B cell (primary cell): ENCODE results near the gene SPOCK3. TPM values are rescaled to one million over a fixed set of nuclear protein-coding genes. Genes with fewer than 3 reads are reported as not detected.

ENCODE experiments used
- ATAC-seq: fragments of 200-7000 bp; cut with Tn5 transposase; one replicate; pipeline ENCODE4 v1.10.0; 2021; ENCODE audit warnings: low read depth, mild to moderate bottlenecking, moderate number of reproducible peaks, moderate library complexity
- CTCF ChIA-PET: fragments of 350-600 bp; sonication (Branson Sonifier 250); formaldehyde crosslinking; loops from one replicate; lab custom pipeline; 2021; ENCODE audit warnings: antibody characterized with exemption, inconsistent platforms; lab: Charles Lee
- POLR2A ChIA-PET: fragments of 350-600 bp; sonication (Branson Sonifier 250); formaldehyde crosslinking; loops from one replicate; lab custom pipeline; 2021; ENCODE audit warnings: antibody characterized with exemption; lab: Charles Lee
- DNase-seq: peaks from one replicate; pipeline ENCODE4 v3.0.0; 2013
- H2AFZ ChIP-seq: 2 replicates; pipeline ENCODE4 v1.6.1; 2012; ENCODE audit warnings: mild to moderate bottlenecking, low read depth, low read length; ENCODE audit not compliant: insufficient read depth, poor library complexity, severe bottlenecking
- H3K27ac ChIP-seq, 2 donors: 1 replicate in 1 of 2; 2 replicates in 1 of 2; pipeline ENCODE4 v1.5.1; 2012 to 2013; ENCODE audit warnings: low read length in 2 of 2, mild to moderate bottlenecking in 2 of 2, moderate library complexity in 1 of 2
- H3K27me3 ChIP-seq, 4 experiments: fragments of 200-600 bp in 1 of 4; sonication (generic) in 1 of 4; replicated peaks in 1 of 4; 1 replicate in 2 of 4; 2 replicates in 2 of 4; pipeline versions ENCODE4 v1.6.1 to v1.7.0; 2013 to 2016; ENCODE audit warnings: low read length in 3 of 4, mild to moderate bottlenecking in 2 of 4, mixed read lengths in 1 of 4, moderate library complexity in 1 of 4; ENCODE audit not compliant: insufficient read depth in 4 of 4, control insufficient read depth in 3 of 4; ENCODE audit errors: control extremely low read depth in 1 of 4
- H3K36me3 ChIP-seq, 2 experiments: replicated peaks in 1 of 2; 1 replicate in 1 of 2; 2 replicates in 1 of 2; pipeline versions ENCODE4 v1.6.1 to v1.7.1; 2013; ENCODE audit warnings: low read length in 1 of 2; ENCODE audit not compliant: insufficient read depth in 2 of 2, control insufficient read depth in 1 of 2; ENCODE audit errors: control extremely low read depth in 1 of 2, extremely low read depth in 1 of 2
- H3K4me1 ChIP-seq, 2 donors: fragments of 200-600 bp in 1 of 2; sonication (generic) in 1 of 2; 1 replicate in 1 of 2; 2 replicates in 1 of 2; pipeline versions ENCODE4 v1.5.1 to v1.6.1; 2013 to 2017; ENCODE audit warnings: low read length in 2 of 2; ENCODE audit not compliant: control insufficient read depth in 2 of 2, insufficient read depth in 2 of 2
- H3K4me2 ChIP-seq: replicated peaks from 2 replicates; pipeline ENCODE3; 2012; ENCODE audit warnings: mild to moderate bottlenecking, low read depth, low read length; ENCODE audit not compliant: poor library complexity, severe bottlenecking
- H3K4me3 ChIP-seq, 5 experiments: fragments of 200-600 bp in 1 of 5; sonication (generic) in 1 of 5; 1 replicate in 3 of 5; 2 replicates in 2 of 5; pipeline versions ENCODE4 v1.5.1 to v1.7.0; 2011 to 2016; ENCODE audit warnings: low read length in 4 of 5, mild to moderate bottlenecking in 4 of 5, low read depth in 2 of 5, control low read depth in 1 of 5, moderate library complexity in 1 of 5; ENCODE audit not compliant: insufficient read depth in 1 of 5; ENCODE audit errors: control extremely low read depth in 1 of 5, extremely low read depth in 1 of 5
- H3K79me2 ChIP-seq: fragments of 200-600 bp; sonication (generic); one replicate; pipeline ENCODE4 v1.6.0; 2016; ENCODE audit warnings: low read length; ENCODE audit not compliant: control insufficient read depth, insufficient read depth
- H3K9ac ChIP-seq: fragments of 200-600 bp; sonication (generic); 2 replicates; pipeline ENCODE4 v1.6.1; 2017; ENCODE audit warnings: mild to moderate bottlenecking, low read length, moderate library complexity
- H3K9me3 ChIP-seq, 3 donors: one replicate each; pipeline versions ENCODE4 v1.6.1 to v1.7.1; 2013; ENCODE audit warnings: low read length in 2 of 3; ENCODE audit not compliant: control insufficient read depth in 2 of 3, insufficient read depth in 1 of 3; ENCODE audit errors: control extremely low read depth in 1 of 3
- H4K20me1 ChIP-seq: 2 replicates; pipeline ENCODE4 v1.6.0; 2012; ENCODE audit warnings: mild to moderate bottlenecking, low read length; ENCODE audit not compliant: insufficient read depth, control insufficient read depth, poor library complexity, severe bottlenecking
- H3K27ac Mint-ChIP-seq: one replicate; pipeline ENCODE4 v1.8.0; 2021; ENCODE audit warnings: mixed read lengths
- H3K27me3 Mint-ChIP-seq: one replicate; pipeline ENCODE4 v1.8.0; 2021; ENCODE audit warnings: mixed read lengths
- H3K4me1 Mint-ChIP-seq: one replicate; pipeline ENCODE4 v1.8.0; 2021; ENCODE audit warnings: mixed read lengths
- H3K4me3 Mint-ChIP-seq: one replicate; pipeline ENCODE4 v1.8.0; 2021; ENCODE audit warnings: mixed read lengths
- H3K9me3 Mint-ChIP-seq: one replicate; pipeline ENCODE4 v1.8.0; 2022; ENCODE audit warnings: mixed read lengths; ENCODE audit not compliant: insufficient read depth
- CTCF ChIP-seq: fragments of 200-600 bp; IDR thresholded peaks from one replicate; pipeline ENCODE4 v1.8.0; 2022; ENCODE audit warnings: antibody characterized with exemption, mild to moderate bottlenecking
- EZH2 ChIP-seq: IDR thresholded peaks from 2 replicates; pipeline ENCODE4 v1.6.1; 2012; ENCODE audit warnings: borderline replicate concordance, low read depth, mild to moderate bottlenecking, moderate library complexity, low read length; ENCODE audit not compliant: insufficient read depth, poor library complexity, severe bottlenecking
- WGBS: methylation state at CpG from one replicate; pipeline ENCODE4 v1.1.5; 2013; ENCODE audit warnings: missing lambda C conversion rate; ENCODE audit not compliant: insufficient coverage; 5-methylcytosine and 5-hydroxymethylcytosine counted together
- intact Hi-C: fragments of 100-400 bp; cut with micrococcal nuclease; formaldehyde crosslinking; loops from one replicate; pipeline ENCODE4 v1.10.0; 2022
- polyA plus RNA-seq: library from polyadenylated mRNA; depleted of rRNA; stranded (reverse); fragments of >200 nt; gene quantifications from 2 replicates; pipeline ENCODE4 v1.2.3, GENCODE V29; 2012
- total RNA-seq, 2 donors: library from RNA; stranded (reverse); fragments of 120-200 nt in 1 of 2; gene quantifications; 1 replicate in 1 of 2; 2 replicates in 1 of 2; pipeline versions ENCODE4 v1.2.3 to v1.2.4, GENCODE V29; 2013 to 2022

Gene SPOCK3
- total and polyA plus RNA-seq, 2 donors (not counting 1 experiment from before 2014, with no cell fraction given): not detected

DNA sequence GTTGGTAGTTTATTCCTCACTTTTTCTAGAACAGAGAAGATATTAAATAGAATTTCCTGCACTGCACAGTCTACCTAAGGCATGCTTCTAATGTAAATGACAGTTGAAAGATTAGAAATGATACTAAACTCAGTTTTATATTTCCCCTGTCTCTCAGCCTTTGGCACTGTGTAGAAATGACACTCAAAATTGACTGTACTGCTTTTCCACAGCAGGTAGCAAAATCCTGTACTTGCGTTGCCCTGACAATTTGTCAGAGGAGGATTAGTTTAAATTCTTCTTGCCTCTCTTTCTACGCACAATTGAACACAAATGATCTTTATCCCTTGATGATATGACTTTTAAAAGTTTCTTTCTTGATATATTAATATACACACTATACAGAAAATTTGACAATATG lies 347.6 kb downstream of the SPOCK3 start:
- no peak for TF ChIP-seq EZH2
- no peak for TF ChIP-seq CTCF
- Mint-ChIP-seq H3K27me3 (no peaks in the 10 kb centered on the region), H3K4me1 (no peaks in the 10 kb centered on the region), H3K4me3 (no peak overlapping the region), H3K27ac (no peak overlapping the region), H3K9me3 (no peaks in the 10 kb centered on the region)
- no peak for ATAC-seq
- no peaks in the 10 kb centered on the region for H3K4me1 ChIP-seq
- no peak overlapping the region for H2AFZ ChIP-seq
- no peak overlapping the region for H3K27ac ChIP-seq
- no CpG with 5 or more reads among the region's 2 CpGs for WGBS
- no peaks in the 10 kb centered on the region for H3K79me2 ChIP-seq
- H3K9me3 ChIP-seq: no peaks in the 10 kb centered on the region
- no peak overlapping the region for H3K4me3 ChIP-seq
- POLR2A ChIA-PET: no interaction called here
- no peaks in the 10 kb centered on the region for H3K36me3 ChIP-seq
- no peak overlapping the region for H3K9ac ChIP-seq
- H3K4me2 ChIP-seq: no peak overlapping the region
- CTCF ChIA-PET: no interaction called here
- no peak for DNase-seq
- intact Hi-C loops: no loop called here
- no peaks in the 10 kb centered on the region for H4K20me1 ChIP-seq
- H3K27me3 ChIP-seq: no peaks in the 10 kb centered on the region

DNA sequence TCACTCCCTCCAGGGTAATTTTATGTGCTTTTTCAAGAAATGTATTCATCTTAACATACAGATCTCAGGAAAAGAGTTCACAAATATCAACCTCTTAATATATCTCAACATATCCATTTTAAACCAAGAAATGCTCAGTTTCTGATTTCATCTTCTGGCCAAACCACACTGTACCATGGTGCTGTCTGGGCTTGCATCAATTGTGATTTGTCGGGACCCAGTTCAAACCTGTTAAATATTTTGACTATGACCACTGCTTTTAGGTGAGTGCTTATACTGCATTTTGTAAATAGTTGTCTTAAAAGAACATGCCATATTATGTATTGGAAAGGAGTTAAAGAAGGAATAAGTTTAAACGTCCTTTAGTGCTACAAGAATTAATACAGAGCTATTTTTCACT lies 352.1 kb downstream of the SPOCK3 start:
- H3K27ac Mint-ChIP-seq: no peak overlapping the region
- Histone ChIP-seq H3K36me3 (no peaks in the 10 kb centered on the region), H3K4me3 (no peak overlapping the region), H3K27me3 (no peaks in the 10 kb centered on the region), H2AFZ (no peak overlapping the region), H3K9ac (no peak overlapping the region), H3K4me2 (no peak overlapping the region), H3K4me1 (no peaks in the 10 kb centered on the region), H3K9me3 (no peaks in the 10 kb centered on the region), H3K27ac (no peak overlapping the region), H3K79me2 (no peaks in the 10 kb centered on the region), H4K20me1 (no peaks in the 10 kb centered on the region)
- intact Hi-C loops: no loop called here
- no peaks in the 10 kb centered on the region for H3K9me3 Mint-ChIP-seq
- TF ChIP-seq EZH2 (no peak), CTCF (no peak)
- H3K4me3 Mint-ChIP-seq: no peak overlapping the region
- no peak for ATAC-seq
- H3K4me1 Mint-ChIP-seq: no peaks in the 10 kb centered on the region
- ChIA-PET POLR2A (no interaction called here), CTCF (no interaction called here)
- H3K27me3 Mint-ChIP-seq: no peaks in the 10 kb centered on the region
- WGBS: no CpG with 5 or more reads among the region's 2 CpGs
- DNase-seq: no peak
